Astrocyte (in vitro differentiated cells and primary cell): ENCODE data around the gene TIMP2. TPM values are rescaled to one million over a fixed set of nuclear protein-coding genes. Genes with fewer than 3 reads are reported as not detected.

Experiments
- DNase-seq: peaks from one replicate; pipeline ENCODE4 v3.0.0-alpha.2; 2010; ENCODE audit warnings: low read depth
- FAIRE-seq: peaks from 2 replicates; lab custom pipeline; 2011; peaks lifted over from hg19 to GRCh38; lab: Jason Lieb, UNC
- H2AFZ ChIP-seq: 2 replicates; pipeline ENCODE4 v1.6.0; 2012; ENCODE audit warnings: low read depth, low read length, inconsistent platforms
- H3K27ac ChIP-seq: 2 replicates; pipeline ENCODE4 v1.5.1; 2011; ENCODE audit warnings: low read depth, low read length, inconsistent platforms
- H3K27me3 ChIP-seq: 2 replicates; pipeline ENCODE4 v1.6.0; 2011; ENCODE audit warnings: low read length, inconsistent platforms; ENCODE audit not compliant: insufficient read depth
- H3K36me3 ChIP-seq: 2 replicates; pipeline ENCODE4 v1.5.1; 2011; ENCODE audit warnings: low read length, inconsistent platforms; ENCODE audit not compliant: insufficient read depth
- H3K4me1 ChIP-seq: 2 replicates; pipeline ENCODE4 v1.5.1; 2011; ENCODE audit warnings: low read length, inconsistent platforms; ENCODE audit not compliant: insufficient read depth
- H3K4me2 ChIP-seq: 2 replicates; pipeline ENCODE4 v1.6.0; 2012; ENCODE audit warnings: low read length, inconsistent platforms
- H3K4me3 ChIP-seq: 2 replicates; pipeline ENCODE4 v1.5.1; 2011; ENCODE audit warnings: low read depth, mild to moderate bottlenecking, low read length, inconsistent platforms; ENCODE audit not compliant: insufficient read depth
- H3K79me2 ChIP-seq: 2 replicates; pipeline ENCODE4 v1.6.0; 2012; ENCODE audit warnings: mild to moderate bottlenecking, low read length, inconsistent platforms; ENCODE audit not compliant: insufficient read depth
- H3K9ac ChIP-seq: 2 replicates; pipeline ENCODE4 v1.6.0; 2012; ENCODE audit warnings: mild to moderate bottlenecking, low read length, inconsistent platforms
- H3K9me3 ChIP-seq: 2 replicates; pipeline ENCODE4 v1.5.1; 2012; ENCODE audit warnings: low read depth, mild to moderate bottlenecking, low read length, inconsistent platforms; ENCODE audit not compliant: insufficient read depth
- H4K20me1 ChIP-seq: 2 replicates; pipeline ENCODE4 v1.6.0; 2012; ENCODE audit warnings: low read length, inconsistent platforms; ENCODE audit not compliant: insufficient read depth
- H3K27ac Mint-ChIP-seq: one replicate; pipeline ENCODE4 v1.8.0; 2021; ENCODE audit warnings: mild to moderate bottlenecking, mixed read lengths; ENCODE audit not compliant: unreplicated experiment
- H3K27me3 Mint-ChIP-seq: one replicate; pipeline ENCODE4 v1.8.0; 2021; ENCODE audit warnings: low read depth, mixed read lengths; ENCODE audit not compliant: unreplicated experiment
- H3K36me3 Mint-ChIP-seq: one replicate; pipeline ENCODE4 v1.8.0; 2021; ENCODE audit warnings: low read depth, mixed read lengths; ENCODE audit not compliant: unreplicated experiment
- H3K4me1 Mint-ChIP-seq: one replicate; pipeline ENCODE4 v1.8.0; 2021; ENCODE audit warnings: low read depth, mixed read lengths; ENCODE audit not compliant: unreplicated experiment
- H3K4me3 Mint-ChIP-seq: one replicate; pipeline ENCODE4 v1.8.0; 2021; ENCODE audit warnings: mild to moderate bottlenecking, moderate library complexity, mixed read lengths; ENCODE audit not compliant: unreplicated experiment
- H3K9me3 Mint-ChIP-seq: one replicate; pipeline ENCODE4 v1.8.0; 2021; ENCODE audit warnings: mild to moderate bottlenecking, mixed read lengths; ENCODE audit not compliant: unreplicated experiment
- EZH2 ChIP-seq: IDR thresholded peaks from 2 replicates; pipeline ENCODE4 v1.6.1; 2012; ENCODE audit warnings: mild to moderate bottlenecking, low read length, inconsistent platforms; ENCODE audit not compliant: insufficient read depth
- total RNA-seq: library from RNA; stranded (reverse); gene quantifications from 2 replicates; pipeline ENCODE4 v1.2.1, GENCODE V29; 2021
- TF ChIP-seq, protein P1 (sequence below): IDR thresholded peaks from 2 replicates; pipeline ENCODE4 v1.5.1; 2011; ENCODE audit warnings: low read depth, mild to moderate bottlenecking, inconsistent platforms, low read length, moderate library complexity; ENCODE audit not compliant: insufficient read depth

The TIMP2 gene
- total RNA-seq, 1 donor from 2014 or later: 184 TPM

DNA sequence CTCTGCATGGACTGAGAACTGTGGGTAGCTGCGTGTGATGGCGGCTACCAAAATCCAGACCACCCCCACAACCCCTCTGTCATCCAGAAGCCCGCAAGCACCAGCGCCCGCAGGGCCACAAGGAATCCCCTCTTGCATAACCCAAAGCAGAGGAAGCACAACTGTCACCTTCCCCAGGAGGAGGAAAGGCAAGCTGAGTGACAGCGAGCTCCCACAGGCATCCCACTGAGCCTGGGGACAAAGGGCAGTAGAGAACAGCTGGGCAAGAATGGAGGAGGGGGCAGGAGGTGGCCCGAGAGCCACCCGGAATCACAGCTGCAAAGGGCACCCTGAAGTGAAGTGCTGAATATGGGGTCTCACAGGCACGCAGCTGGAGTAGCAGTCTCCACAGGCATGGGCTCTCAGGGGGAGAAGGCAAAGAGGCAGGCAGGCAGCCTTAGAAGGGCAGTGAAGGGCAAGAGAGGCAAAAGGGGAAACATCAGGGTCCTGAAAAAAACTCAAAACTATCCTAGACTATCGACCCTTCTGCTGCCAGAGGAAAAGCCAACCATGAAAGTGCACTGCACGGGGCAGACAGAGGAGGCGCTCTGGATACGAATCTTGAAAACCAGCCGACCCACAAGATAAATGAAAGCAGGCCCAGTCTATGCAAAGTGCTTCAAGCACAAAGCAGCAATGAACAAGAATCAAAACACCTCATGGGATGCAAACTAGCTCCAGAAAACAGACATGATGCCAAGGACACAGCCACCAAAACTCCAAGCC is 101.7 kb downstream of the TIMP2 start:
- TF ChIP-seq, protein P1, sequence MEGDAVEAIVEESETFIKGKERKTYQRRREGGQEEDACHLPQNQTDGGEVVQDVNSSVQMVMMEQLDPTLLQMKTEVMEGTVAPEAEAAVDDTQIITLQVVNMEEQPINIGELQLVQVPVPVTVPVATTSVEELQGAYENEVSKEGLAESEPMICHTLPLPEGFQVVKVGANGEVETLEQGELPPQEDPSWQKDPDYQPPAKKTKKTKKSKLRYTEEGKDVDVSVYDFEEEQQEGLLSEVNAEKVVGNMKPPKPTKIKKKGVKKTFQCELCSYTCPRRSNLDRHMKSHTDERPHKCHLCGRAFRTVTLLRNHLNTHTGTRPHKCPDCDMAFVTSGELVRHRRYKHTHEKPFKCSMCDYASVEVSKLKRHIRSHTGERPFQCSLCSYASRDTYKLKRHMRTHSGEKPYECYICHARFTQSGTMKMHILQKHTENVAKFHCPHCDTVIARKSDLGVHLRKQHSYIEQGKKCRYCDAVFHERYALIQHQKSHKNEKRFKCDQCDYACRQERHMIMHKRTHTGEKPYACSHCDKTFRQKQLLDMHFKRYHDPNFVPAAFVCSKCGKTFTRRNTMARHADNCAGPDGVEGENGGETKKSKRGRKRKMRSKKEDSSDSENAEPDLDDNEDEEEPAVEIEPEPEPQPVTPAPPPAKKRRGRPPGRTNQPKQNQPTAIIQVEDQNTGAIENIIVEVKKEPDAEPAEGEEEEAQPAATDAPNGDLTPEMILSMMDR: peak; percentile 26
- TF ChIP-seq EZH2: no peak
- Histone ChIP-seq H3K4me1 (peaks cover 25% of the 10 kb centered on the region), H3K79me2 (peaks cover 52% of the 10 kb centered on the region), H3K36me3 (peaks cover 68% of the 10 kb centered on the region), H3K9me3 (no peaks in the 10 kb centered on the region), H4K20me1 (peaks cover 41% of the 10 kb centered on the region), H3K27me3 (no peaks in the 10 kb centered on the region), H3K4me2 (peak overlapping the region; percentile 74), H3K27ac (peak overlapping the region; percentile 94), H2AFZ (no peak overlapping the region), H3K4me3 (no peak overlapping the region), H3K9ac (peak overlapping the region; percentile 61)
- Mint-ChIP-seq H3K27me3 (no peaks in the 10 kb centered on the region), H3K4me1 (peaks cover 25% of the 10 kb centered on the region), H3K4me3 (peak overlapping the region; percentile 24), H3K9me3 (no peaks in the 10 kb centered on the region), H3K36me3 (peaks cover 47% of the 10 kb centered on the region), H3K27ac (no peak overlapping the region)
- FAIRE-seq: no peak
- no peak for DNase-seq

DNA sequence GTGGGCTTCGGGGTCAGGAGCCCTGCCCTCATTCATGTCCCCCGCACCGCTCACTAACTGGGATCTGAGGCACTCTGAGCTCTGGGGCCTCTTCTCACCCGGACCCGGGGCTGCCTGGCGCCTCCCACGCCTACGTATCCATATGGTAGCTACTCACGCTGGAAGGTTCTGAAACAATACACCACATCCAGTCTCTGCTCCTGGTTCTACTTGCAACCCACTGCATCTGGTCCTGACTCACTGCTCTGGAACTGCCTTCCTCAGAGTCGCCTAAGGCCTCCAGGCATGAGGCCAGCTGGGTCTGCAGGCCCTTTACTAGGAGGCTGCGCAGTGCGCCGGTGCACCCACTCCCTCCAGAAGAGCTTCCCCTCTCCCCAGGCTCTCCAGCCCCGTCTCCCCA is 102.6 kb downstream of the TIMP2 start:
- FAIRE-seq: no peak
- peaks cover 49% of the 10 kb centered on the region for H3K79me2 ChIP-seq
- Mint-ChIP-seq H3K4me3 (peak overlapping the region; percentile 13), H3K9me3 (no peaks in the 10 kb centered on the region), H3K27ac (peak overlapping the region; percentile 91), H3K36me3 (peaks cover 40% of the 10 kb centered on the region), H3K4me1 (peaks cover 20% of the 10 kb centered on the region), H3K27me3 (no peaks in the 10 kb centered on the region)
- no peak overlapping the region for H3K4me3 ChIP-seq
- H3K9ac ChIP-seq: peak overlapping the region; percentile 61
- H3K4me2 ChIP-seq: peak overlapping the region; percentile 74
- H3K36me3 ChIP-seq: peaks cover 68% of the 10 kb centered on the region
- DNase-seq: peak; percentile 99
- H3K4me1 ChIP-seq: peaks cover 25% of the 10 kb centered on the region
- H4K20me1 ChIP-seq: peaks cover 34% of the 10 kb centered on the region
- no peaks in the 10 kb centered on the region for H3K9me3 ChIP-seq
- H3K27ac ChIP-seq: peak overlapping the region; percentile 94
- H2AFZ ChIP-seq: no peak overlapping the region
- no peak for TF ChIP-seq EZH2
- H3K27me3 ChIP-seq: no peaks in the 10 kb centered on the region

- H3K4me3 ChIP-seq: no peak overlapping the region
- DNase-seq: peak; percentile 27
- H3K27me3 ChIP-seq: no peaks in the 10 kb centered on the region
- Mint-ChIP-seq H3K9me3 (no peaks in the 10 kb centered on the region), H3K27me3 (no peaks in the 10 kb centered on the region), H3K4me1 (peaks cover 20% of the 10 kb centered on the region), H3K27ac (peak overlapping the region; percentile 85), H3K36me3 (peaks cover 39% of the 10 kb centered on the region), H3K4me3 (no peak overlapping the region)
- H3K4me1 ChIP-seq: peaks cover 25% of the 10 kb centered on the region
- TF ChIP-seq, protein P1: no peak
- no peak for TF ChIP-seq EZH2
- H3K9me3 ChIP-seq: no peaks in the 10 kb centered on the region
- H3K36me3 ChIP-seq: peaks cover 68% of the 10 kb centered on the region
- peaks cover 50% of the 10 kb centered on the region for H3K79me2 ChIP-seq
- H4K20me1 ChIP-seq: peaks cover 34% of the 10 kb centered on the region
- H2AFZ ChIP-seq: no peak overlapping the region
- H3K27ac ChIP-seq: peak overlapping the region; percentile 94
- peak overlapping the region; percentile 61 for H3K9ac ChIP-seq
- peak overlapping the region; percentile 74 for H3K4me2 ChIP-seq
- FAIRE-seq: no peak
Observed at GRCh38 chr17:78821961-78822360, 103.2 kb downstream of the TIMP2 start.
